Ectodermal cell (in vitro differentiated cells): ENCODE measurements around the gene LUZP2.

Experiments used
- H3K27ac ChIP-seq: 2 replicates; pipeline ENCODE4 v1.7.0; 2013; ENCODE audit warnings: mild to moderate bottlenecking, low read depth, low read length; ENCODE audit not compliant: insufficient read depth, poor library complexity, severe bottlenecking
- H3K27me3 ChIP-seq: 2 replicates; pipeline ENCODE4 v1.7.0; 2013; ENCODE audit warnings: mild to moderate bottlenecking, low read length; ENCODE audit not compliant: insufficient read depth, control insufficient read depth, poor library complexity, severe bottlenecking
- H3K36me3 ChIP-seq: one replicate; pipeline ENCODE4 v1.7.0; 2013; ENCODE audit warnings: low read length; ENCODE audit not compliant: control insufficient read depth, insufficient read depth
- H3K4me1 ChIP-seq: one replicate; pipeline ENCODE4 v1.7.0; 2013; ENCODE audit warnings: low read length; ENCODE audit not compliant: control insufficient read depth, insufficient read depth
- H3K4me3 ChIP-seq: 2 replicates; pipeline ENCODE4 v1.7.0; 2013; ENCODE audit warnings: low read depth, low read length, control low read depth; ENCODE audit not compliant: insufficient read depth
- H3K9me3 ChIP-seq: 2 replicates; pipeline ENCODE4 v1.7.0; 2013; ENCODE audit warnings: mild to moderate bottlenecking, low read length, moderate library complexity; ENCODE audit not compliant: control insufficient read depth
- WGBS, 2 experiments: methylation state at CpG; one replicate each; pipeline ENCODE4 v1.1.7; 2013; ENCODE audit warnings: missing lambda C conversion rate in 2 of 2; 5-methylcytosine and 5-hydroxymethylcytosine counted together

LUZP2 gene

DNA sequence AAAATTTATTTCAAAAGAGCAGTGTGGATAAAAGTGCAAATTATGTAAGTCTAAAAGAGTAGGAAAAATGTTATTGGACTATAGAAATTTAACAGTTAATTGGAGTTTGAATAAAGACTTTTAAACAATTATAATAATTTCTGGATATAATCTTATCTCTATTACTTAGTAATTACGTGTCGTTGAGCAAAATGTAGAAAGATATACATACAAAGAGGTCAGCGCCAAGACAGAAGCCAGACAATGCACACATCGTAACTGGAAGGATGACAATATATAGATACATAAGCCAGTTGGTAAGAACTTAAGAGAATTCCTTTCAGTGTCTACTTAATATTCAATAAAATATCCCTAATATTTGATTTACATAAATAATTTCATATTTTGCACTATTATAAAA lies 157.0 kb downstream of the LUZP2 start:
- WGBS, 2 experiments: 92 to 100% methylated on average over 2 to 4 of the region's 4 CpGs
- no peak overlapping the region for H3K4me3 ChIP-seq
- H3K4me1 ChIP-seq: no peaks in the 10 kb centered on the region
- H3K27me3 ChIP-seq: no peaks in the 10 kb centered on the region
- no peaks in the 10 kb centered on the region for H3K9me3 ChIP-seq
- H3K27ac ChIP-seq: no peak overlapping the region
- no peaks in the 10 kb centered on the region for H3K36me3 ChIP-seq

DNA sequence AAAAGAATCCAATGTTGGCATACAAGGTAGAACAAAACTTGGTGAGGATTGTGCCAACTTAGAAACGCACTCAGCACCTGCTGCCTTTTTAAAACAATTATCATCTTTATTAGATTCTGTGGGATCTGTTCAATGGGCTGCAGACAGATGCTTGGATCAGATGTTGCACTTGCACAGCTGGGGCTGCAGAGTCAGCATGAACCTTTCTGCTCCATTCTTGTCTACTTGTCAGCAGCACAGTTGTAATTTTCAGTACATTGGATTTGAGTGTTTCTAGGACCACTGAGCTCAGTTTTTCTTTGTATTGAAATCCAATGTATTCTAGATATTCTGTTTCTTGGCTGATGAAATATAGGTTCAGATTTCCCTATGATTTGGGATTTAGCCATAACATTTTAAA lies 164.5 kb downstream of the LUZP2 start:
- Histone ChIP-seq H3K9me3 (no peaks in the 10 kb centered on the region), H3K4me3 (no peak overlapping the region), H3K36me3 (no peaks in the 10 kb centered on the region), H3K27me3 (no peaks in the 10 kb centered on the region), H3K4me1 (no peaks in the 10 kb centered on the region), H3K27ac (no peak overlapping the region)
- WGBS, 2 experiments: 88 to 89% methylated on average over 1 of the region's 1 CpG

DNA sequence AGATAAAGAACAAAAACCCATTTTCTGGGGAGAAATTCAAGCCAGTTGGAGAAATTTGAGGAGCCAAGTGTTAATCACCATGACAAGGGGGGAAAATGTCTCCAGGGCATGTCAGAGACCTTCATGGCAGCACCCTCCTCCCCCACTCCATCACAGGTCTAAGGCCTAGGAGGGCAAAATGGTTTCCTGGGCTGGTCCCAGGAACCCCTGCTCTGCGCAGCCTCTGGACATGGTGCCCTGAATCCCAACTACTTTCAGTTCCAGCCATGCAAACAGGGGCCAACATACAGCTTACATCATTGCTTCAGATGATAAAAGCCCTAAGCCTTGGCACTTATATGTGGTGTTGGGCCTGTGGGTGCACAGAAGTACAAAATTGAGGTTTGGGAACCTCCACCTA lies 167.5 kb downstream of the LUZP2 start:
- Histone ChIP-seq H3K36me3 (no peaks in the 10 kb centered on the region), H3K9me3 (no peaks in the 10 kb centered on the region), H3K27me3 (no peaks in the 10 kb centered on the region), H3K4me3 (no peak overlapping the region), H3K4me1 (no peaks in the 10 kb centered on the region), H3K27ac (no peak overlapping the region)
- 96 to 100% methylated on average over 1 of the region's 1 CpG for WGBS, 2 experiments

GRCh38 chr11:24667353-24667968 lies 170.6 kb downstream of the LUZP2 start:
- Histone ChIP-seq H3K4me1 (no peaks in the 10 kb centered on the region), H3K9me3 (no peaks in the 10 kb centered on the region), H3K36me3 (no peaks in the 10 kb centered on the region), H3K27ac (no peak overlapping the region), H3K27me3 (no peaks in the 10 kb centered on the region), H3K4me3 (no peak overlapping the region)
- 95 to 98% methylated on average over 4 to 5 of the region's 5 CpGs for WGBS, 2 experiments

DNA sequence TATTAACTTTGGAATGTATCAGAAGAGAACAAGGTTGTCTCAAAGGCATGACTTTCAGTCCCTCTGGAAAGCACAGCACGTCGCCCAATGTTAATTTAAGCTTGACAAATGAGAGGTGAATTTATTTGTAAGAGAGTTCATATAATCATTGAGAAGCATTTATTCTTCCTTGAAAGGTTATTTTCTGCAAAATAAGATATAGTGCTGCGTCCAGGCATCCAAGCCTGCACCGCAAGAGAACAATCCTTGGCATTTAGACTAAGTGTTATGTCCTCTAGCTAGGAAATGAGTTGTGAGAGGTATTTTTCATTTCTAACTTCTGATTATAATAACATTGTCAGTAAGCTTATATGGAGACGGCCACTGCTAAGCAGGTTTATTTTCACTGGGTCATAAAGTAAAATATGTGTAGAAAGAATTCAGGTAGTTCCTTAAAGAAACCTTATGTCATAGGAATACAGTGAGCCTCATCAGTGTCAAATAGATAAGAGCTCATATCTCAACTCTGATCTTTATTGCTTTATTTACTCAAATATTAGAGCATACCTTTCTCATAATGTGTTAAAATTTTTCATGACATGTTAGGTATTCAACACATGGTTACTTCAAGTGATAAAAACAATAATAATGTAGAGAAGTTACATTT lies 182.0 kb downstream of the LUZP2 start:
- H3K4me1 ChIP-seq: peaks cover 5% of the 10 kb centered on the region
- no peaks in the 10 kb centered on the region for H3K27me3 ChIP-seq
- no peaks in the 10 kb centered on the region for H3K9me3 ChIP-seq
- no peak overlapping the region for H3K4me3 ChIP-seq
- no peak overlapping the region for H3K27ac ChIP-seq
- no peaks in the 10 kb centered on the region for H3K36me3 ChIP-seq
- WGBS, 2 experiments: 91 to 98% methylated on average over 5 of the region's 5 CpGs

DNA sequence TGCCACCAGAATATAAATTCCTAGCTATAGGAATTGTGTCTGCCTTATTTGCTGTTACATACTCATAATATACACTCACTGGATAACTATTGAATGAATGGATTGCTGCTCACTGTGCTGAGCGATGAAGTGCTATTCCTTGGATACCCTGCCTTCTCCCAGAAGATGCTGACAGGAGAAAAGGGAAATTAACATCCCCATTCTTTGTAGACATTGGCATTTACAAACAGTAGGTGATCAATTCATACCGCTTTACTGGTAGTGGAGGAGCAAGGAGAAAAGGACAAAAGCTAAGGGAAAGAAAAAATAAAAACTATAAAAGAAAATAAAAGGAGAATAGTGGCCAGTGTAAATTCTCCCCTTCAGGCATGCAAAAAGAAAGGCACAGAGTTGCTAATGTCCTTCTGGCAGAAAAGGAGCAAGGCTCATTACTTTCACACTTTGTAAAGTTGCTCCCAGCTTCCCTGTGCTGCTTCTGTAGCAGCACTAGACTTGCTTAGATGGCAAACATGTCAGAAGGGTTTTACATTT lies 183.0 kb downstream of the LUZP2 start:
- Histone ChIP-seq H3K27ac (peak overlapping the region; percentile 59), H3K4me1 (peaks cover 5% of the 10 kb centered on the region), H3K27me3 (no peaks in the 10 kb centered on the region), H3K9me3 (no peaks in the 10 kb centered on the region), H3K36me3 (no peaks in the 10 kb centered on the region), H3K4me3 (no peak overlapping the region)
- 0 to 22% methylated on average over 1 to 2 of the region's 2 CpGs for WGBS, 2 experiments

GRCh38 chr11:24683583-24683982 lies 186.7 kb downstream of the LUZP2 start:
- Histone ChIP-seq H3K9me3 (no peaks in the 10 kb centered on the region), H3K27me3 (no peaks in the 10 kb centered on the region), H3K36me3 (no peaks in the 10 kb centered on the region), H3K4me3 (no peak overlapping the region), H3K4me1 (peaks cover 5% of the 10 kb centered on the region), H3K27ac (no peak overlapping the region)
- WGBS, 2 experiments: 75 to 80% methylated on average over 1 of the region's 1 CpG

DNA sequence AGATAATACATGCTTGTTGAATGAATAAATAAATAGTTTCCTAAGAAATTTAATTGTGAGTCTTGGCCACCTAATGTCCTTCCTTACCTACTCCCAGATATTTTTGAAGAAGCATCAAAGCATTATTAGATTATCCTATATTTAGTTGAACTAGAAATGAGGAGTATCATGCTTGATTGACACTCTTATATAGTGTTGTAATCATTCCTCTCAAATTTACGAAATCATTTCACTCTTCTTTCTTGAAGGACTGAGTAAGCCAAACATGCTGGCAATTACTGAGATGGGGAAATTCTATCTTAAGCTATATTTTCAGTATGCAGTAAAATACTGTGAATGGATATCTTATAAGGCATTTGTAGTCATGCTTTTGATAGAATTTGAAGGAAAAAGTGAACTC lies 189.0 kb downstream of the LUZP2 start:
- H3K27ac ChIP-seq: no peak overlapping the region
- H3K4me3 ChIP-seq: no peak overlapping the region
- WGBS, 2 experiments: 100% methylated on average over 1 of the region's 1 CpG; no CpG with 5 or more reads in 1 of the 2 experiments
- H3K27me3 ChIP-seq: no peaks in the 10 kb centered on the region
- H3K4me1 ChIP-seq: no peaks in the 10 kb centered on the region
- no peaks in the 10 kb centered on the region for H3K9me3 ChIP-seq
- no peaks in the 10 kb centered on the region for H3K36me3 ChIP-seq

DNA sequence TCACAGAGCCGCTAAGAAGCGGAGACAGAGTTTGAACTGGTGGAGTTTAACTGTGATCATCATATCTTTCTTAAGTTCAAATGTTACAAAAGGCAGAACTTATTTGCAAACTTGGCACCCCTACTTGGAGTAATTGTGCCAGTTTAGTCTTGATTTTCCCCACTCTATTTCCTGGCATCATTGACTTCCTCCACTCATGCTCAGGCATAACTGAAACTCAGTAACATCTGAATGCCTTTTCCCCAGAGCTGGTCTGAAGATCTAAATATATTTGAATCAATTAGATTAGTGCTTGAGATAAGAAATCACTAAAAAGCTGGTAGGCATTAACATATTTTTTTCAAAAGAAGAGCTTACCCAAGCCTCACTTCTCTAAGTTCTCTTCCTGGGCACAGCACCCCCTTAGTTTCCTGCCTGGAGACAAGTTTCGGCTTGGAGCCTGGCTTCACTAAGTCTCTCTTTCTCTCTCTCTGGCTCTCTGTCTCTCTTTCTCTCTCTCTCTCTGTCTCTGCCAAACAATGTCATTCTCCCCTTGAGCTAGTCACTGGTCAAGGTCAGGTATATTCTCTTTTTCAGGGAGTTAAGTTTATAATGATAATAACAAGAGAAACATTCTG lies 190.8 kb downstream of the LUZP2 start:
- no peaks in the 10 kb centered on the region for H3K36me3 ChIP-seq
- H3K9me3 ChIP-seq: no peaks in the 10 kb centered on the region
- no peak overlapping the region for H3K4me3 ChIP-seq
- 92 to 93% methylated on average over 3 of the region's 3 CpGs for whole genome bisulfite sequencing, 2 experiments
- no peak overlapping the region for H3K27ac ChIP-seq
- H3K27me3 ChIP-seq: no peaks in the 10 kb centered on the region
- no peaks in the 10 kb centered on the region for H3K4me1 ChIP-seq

GRCh38 chr11:24688981-24689380 lies 192.1 kb downstream of the LUZP2 start:
- no peak overlapping the region for H3K4me3 ChIP-seq
- no peaks in the 10 kb centered on the region for H3K27me3 ChIP-seq
- no peaks in the 10 kb centered on the region for H3K4me1 ChIP-seq
- 88 to 94% methylated on average over 2 of the region's 2 CpGs for WGBS, 2 experiments
- H3K9me3 ChIP-seq: no peaks in the 10 kb centered on the region
- H3K36me3 ChIP-seq: no peaks in the 10 kb centered on the region
- no peak overlapping the region for H3K27ac ChIP-seq
